SK-N-SH (cell line): ENCODE measurements around the gene PDS5A.

Experiments
- CTCF ChIP-seq: fragments of 200-600 bp; sonication (generic); IDR thresholded peaks from 2 replicates; pipeline ENCODE4 v1.6.1; 2017; ENCODE audit warnings: antibody characterized with exemption, mild to moderate bottlenecking, moderate library complexity
- ELF1 ChIP-seq: IDR thresholded peaks from 2 replicates; pipeline ENCODE4 v1.4.0; 2012
- SMC3 ChIP-seq: IDR thresholded peaks from 2 replicates; pipeline ENCODE4 v1.6.1; 2012; ENCODE audit warnings: low read depth, low read length, improper control_type of control experiment
- USF1 ChIP-seq: IDR thresholded peaks from 2 replicates; pipeline ENCODE4 v1.4.0; 2012; ENCODE audit warnings: low read depth, borderline replicate concordance

- TF ChIP-seq USF1 (no peak), ELF1 (no peak), CTCF (no peak), SMC3 (no peak)
These were observed 19.1 kb upstream of the PDS5A start for GRCh38 chr4:39996811-39997210.
